GM12872 (cell line): ENCODE data around the gene CSH2.
A peak's percentile ranks its signal among the peaks of the same experiment; 100 is the strongest.

ENCODE experiments used
- CTCF ChIP-seq: IDR thresholded peaks from 3 replicates; pipeline ENCODE4 v1.5.1; 2011; ENCODE audit warnings: low read depth, mild to moderate bottlenecking, low read length, moderate library complexity; ENCODE audit not compliant: insufficient read depth

Gene CSH2

GRCh38 chr17:63892316-63893037 is 19.0 kb upstream of the CSH2 start:
- TF ChIP-seq CTCF, result peak; percentile 33

GRCh38 chr17:63889026-63889848 is 15.8 kb upstream of the CSH2 start:
- peak; percentile 62 for TF ChIP-seq CTCF

GRCh38 chr17:63881935-63882601 is 8.6 kb upstream of the CSH2 start, which contains the start of gene GH2:
GH2 (minus strand) TSS chr17:63881944; CDS start chr17:63881801, 143 bp downstream.
- TF ChIP-seq CTCF, result peak; percentile 86

- TF ChIP-seq CTCF, result no peak
These were observed 7.2 kb upstream of the CSH2 start for GRCh38 chr17:63880706-63881105.

- TF ChIP-seq CTCF, result peak; percentile 31; the same call in 2 of the 3 replicates
These were observed 3.8 kb downstream of the CSH2 start for GRCh38 chr17:63869491-63870291.

GRCh38 chr17:63866625-63867024 is 6.9 kb downstream of the CSH2 start:
- peak; percentile 43; the same call in 2 of the 3 replicates for TF ChIP-seq CTCF
